ENCODE measurements around the gene RRN3.
"Not testable (repeated sequence)": the region's sequence is repeated elsewhere in the genome, so short reads cannot be mapped to it uniquely, and the experiment has no call there.

Gene RRN3

DNA sequence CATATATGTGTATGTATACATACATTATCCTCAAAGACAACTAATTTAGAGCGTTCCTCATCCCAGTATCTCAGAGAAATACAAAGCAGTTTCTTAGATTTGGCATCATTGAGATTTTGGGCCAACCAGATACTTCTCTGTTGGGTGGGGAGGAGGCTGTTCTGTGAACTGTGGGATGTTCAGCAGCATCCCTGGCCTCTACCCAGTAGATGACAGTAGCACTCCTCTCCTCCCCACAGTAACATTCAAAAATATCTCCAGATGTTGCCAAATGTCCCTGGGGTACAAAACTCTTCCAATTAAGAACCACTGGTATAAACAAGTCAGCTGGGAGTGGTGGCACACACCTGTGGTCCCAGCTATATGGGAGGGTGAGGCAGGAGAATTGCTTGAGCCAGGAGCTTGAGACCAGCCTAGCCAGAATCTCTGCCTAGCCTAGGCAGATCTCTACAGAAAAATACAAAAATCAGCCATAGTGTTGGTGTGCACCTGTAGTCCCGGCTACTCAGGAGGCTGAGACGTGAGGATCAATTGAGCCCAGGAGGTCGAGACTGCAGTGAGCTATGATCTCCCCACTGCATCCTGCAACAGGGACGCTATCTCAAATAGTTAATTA, 6.4 kb upstream of the RRN3 start:
- not testable (repeated sequence) for DNase-seq (ENCODE audit: low read depth in 3 of 3)

DNA sequence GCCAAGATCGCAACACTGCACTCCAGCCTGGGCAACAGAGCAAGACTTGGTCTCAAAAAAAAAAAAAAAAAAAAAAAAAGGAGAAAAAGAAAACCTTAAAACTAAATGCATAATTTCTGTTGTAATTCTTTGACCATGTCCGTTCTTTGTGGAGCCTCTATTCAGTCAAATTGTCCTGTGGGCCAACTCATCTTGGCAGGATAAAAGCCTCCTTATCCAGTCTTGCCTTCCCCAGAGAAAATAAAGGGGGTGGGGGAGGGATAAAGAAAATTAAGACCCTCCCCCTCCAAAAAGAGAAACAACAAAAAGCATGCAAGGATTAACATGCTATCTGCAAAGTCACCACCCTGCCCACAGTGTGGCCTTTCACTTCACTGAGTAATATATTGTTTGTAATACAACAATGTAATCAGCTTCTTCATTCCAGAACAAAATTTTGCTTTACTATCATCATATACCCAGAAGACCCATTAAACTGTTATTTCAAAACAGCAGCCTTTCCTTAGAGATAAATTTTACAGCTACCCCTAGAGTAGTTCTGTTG, 5.4 kb upstream of the RRN3 start:
- DNase-seq (ENCODE audit: low read depth in 3 of 3) = not testable (repeated sequence)

DNA sequence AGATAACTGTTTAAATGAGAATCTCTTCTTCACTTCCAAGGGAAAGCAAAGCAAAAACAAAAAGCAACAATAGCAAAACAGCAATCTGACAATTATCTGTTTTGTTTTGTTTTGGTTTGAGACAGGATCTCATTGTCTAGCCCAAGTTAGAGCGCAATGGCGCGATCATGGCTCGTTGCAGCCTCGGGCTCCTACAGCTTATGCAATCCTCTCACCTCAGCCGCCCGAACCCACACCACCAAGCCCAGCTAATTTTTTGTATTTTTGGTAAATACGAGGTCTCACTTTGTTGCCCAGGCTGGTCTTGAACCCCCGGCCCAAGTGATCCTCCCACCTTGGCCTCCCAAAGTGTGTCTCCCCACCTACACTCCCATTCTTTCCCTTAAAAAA, 2.5 kb upstream of the RRN3 start:
- DNase-seq (ENCODE audit: low read depth in 3 of 3) = not testable (repeated sequence)

DNA sequence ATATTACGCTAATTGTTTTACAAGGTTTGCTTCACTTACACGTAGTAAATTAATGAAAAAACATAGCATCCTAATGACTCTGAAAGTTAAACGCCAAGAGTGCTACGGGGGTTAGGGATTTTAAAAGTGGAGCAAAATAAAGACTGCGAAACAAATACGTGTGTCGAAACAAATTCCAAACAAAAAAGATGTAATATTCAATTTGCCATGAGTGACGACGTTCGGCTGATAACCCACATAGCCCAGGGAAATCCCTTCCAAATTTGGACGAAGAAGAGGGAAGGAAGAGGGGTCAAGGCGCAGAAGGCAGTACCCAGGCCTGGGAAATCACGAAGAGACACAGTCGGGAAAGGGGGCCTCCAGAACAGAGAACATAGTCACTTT, 509 bp downstream of the RRN3 start:
- not testable (repeated sequence) for DNase-seq (ENCODE audit: low read depth in 3 of 3)

DNA sequence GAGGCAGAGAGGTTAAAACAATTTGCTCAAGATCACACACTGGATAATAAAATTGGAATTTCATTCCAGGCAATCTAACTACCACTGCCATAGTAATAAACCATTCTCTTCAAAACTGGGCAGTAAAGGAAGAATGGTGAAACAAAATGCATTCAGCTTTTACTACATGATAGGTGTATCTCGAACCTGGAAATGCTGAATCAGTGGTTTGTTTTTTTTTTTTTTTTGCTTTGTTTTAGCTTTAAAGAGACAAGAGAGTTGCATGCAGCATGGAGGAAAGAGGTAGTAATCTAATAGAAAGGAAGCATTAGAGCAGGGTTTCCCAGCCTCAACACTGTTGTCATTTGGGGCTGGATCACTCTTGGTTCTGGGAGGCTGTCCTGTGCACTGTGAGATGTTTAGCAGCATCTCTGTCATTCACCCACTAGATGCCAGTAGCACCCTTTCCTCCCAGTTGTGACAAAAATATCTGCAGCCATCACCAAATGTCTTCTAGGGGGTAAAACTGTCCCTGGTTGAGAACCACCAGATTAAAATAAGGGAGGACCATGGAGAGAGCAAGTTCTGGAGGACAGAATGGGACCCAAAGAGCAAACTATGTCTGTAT, 3.3 kb downstream of the RRN3 start:
- not testable (repeated sequence) for DNase-seq (ENCODE audit: low read depth in 3 of 3)

DNA sequence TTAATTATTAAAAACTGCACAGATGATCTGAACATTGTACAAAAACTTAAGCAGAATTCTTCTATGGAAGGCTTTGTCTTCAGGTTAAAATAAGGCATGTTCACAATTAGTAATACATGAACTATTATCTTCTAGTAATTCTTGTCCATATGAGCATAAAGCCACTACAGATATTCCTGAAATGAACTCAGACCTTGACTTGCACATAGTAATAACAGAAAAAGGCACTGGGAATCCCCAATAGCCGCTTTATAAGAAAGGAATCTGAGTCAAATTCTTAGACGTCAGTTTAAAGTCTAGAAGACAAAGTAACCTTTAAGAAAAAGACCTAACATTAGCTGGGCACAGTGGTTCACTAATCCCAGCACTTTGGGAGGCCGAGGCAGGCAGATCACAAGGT, 11.3 kb downstream of the RRN3 start:
- DNase-seq (ENCODE audit: low read depth in 3 of 3) = not testable (repeated sequence)

DNA sequence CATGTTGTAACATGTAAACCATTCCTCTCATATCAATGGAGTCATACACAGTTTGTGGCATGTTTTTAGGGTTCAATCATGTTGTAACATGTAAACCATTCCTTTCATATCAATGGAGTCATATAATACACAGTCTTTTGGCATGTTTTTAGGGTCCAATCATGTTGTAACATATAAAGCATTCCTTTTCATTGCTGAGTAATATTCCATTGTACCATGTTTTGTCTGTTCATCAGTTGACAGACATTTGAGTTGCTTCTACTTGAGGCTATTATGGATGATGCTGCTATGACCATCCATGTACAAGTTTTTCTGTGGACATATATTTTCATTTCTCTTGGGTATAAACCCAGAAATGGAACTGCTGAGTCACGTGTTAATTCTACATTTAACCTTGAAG, 13.2 kb downstream of the RRN3 start:
- not testable (repeated sequence) for DNase-seq (ENCODE audit: low read depth in 3 of 3)

DNA sequence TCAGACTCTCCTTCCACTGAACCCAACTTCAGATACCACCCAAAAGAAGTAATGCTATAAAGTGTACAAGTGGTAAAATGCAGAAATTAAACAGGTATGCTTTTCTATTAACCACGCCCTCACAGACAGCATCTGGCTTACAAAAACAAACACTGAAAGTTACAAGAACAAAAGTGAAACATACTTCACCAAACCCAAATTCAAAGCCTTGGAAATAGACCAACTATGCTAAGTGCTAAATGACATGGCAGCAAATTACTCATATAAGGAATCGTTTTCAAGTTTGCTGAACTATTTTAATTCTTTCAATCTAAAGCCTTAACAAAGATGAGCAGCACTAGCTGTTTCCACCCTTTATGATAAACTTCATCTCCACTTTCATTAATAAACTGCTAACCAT, 17.9 kb downstream of the RRN3 start:
- DNase-seq (ENCODE audit: low read depth in 3 of 3) = not testable (repeated sequence)

DNA sequence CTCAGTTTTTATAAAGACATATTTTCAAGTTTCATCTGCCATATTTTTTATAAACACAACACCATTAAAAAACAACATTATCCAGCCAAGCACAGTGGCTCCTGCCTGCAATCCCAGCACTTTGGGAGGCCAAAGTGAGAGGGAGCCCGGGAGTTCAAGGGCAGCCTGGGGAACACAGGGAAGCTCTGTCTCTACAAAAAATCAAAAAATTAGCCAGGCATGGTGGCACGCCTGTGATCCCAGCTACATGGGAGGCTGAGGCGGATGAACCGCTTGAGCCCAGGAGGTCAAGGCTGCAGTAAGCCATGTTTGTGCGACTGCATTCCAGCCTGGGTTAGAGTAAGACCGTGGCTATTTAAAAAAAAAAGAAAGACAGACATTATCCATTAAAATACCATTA, 21.0 kb downstream of the RRN3 start:
- DNase-seq (ENCODE audit: low read depth in 3 of 3) = no peak

DNA sequence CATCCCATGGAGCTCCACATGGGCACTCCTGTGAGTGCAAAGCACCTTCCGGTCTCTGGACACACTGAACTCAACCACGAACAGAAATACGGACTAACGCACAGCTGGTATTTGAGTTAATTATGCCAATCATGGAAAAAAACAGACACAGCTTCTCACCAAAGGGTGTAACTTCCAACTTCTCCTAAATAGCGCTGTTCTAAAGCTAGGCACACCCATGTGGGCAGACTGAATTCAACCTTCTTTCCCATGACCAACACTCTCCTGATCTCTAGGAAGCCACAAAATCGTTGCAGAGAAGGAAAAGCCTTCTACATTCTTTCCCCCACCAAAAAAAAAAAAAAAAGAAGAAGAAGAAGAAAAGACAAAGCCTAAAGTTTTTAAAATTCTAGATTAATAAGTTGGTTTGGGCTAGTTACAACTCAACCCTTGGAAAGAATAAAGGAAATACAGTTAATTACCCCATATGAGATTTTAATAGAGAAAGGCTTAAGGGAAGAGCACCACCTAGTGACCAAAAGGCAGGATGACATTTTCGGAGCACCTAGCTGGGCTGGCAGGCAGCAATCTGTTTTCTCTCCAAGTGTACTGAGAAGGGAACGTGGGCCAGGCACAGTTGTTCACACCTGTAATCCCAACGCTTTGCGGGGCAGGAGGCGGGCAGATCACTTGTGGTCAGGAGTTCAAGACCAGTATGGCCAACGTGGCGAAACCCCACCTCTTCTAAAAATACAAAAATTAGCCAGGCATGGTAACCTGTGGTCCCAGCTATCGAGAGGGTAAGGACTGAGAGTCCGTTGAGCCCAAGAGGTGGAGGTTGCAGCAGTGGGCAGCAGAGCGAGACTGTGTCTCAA, 21.9 kb downstream of the RRN3 start:
- not testable (repeated sequence) for DNase-seq (ENCODE audit: low read depth in 3 of 3)

DNA sequence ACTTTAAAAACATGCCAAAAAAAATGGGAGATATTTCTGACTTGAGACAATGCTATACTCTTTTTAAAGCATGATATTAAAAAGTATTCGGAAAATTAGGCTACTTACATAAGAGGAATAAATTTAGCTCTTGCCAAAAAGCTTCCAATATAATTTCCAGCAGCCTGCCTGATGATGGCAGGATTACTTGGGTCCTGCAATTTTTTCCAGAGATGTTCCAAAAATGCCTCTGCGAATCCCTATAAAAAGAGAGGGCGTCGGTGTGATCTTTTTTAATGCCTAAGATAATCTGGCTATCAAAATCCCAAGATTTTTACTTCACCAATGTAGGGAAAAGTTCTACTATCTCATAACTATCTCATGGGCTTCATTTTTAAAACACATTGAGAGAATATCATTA, 23.1 kb downstream of the RRN3 start:
- DNase-seq (ENCODE audit: low read depth in 3 of 3) = not testable (repeated sequence)

DNA sequence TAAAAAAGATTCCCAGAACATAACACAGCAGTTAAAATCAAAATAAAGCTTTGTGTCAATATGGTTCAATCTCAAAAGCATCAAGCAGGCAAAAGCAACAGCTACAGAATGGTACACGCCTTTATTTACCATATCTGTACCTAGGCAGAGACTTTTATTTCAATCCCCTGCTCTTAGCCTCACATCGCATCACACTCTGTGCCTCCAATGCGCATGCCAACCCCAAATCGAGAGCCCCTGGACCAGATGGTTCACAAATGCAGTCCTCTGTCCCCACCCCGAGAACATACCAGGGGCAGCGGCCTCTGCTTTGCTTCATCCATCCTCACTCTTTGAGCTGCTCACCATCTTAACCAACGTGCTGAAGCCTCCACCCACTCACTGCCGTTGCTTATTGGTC, 27.4 kb downstream of the RRN3 start:
- not testable (repeated sequence) for DNase-seq (ENCODE audit: low read depth in 3 of 3)

DNA sequence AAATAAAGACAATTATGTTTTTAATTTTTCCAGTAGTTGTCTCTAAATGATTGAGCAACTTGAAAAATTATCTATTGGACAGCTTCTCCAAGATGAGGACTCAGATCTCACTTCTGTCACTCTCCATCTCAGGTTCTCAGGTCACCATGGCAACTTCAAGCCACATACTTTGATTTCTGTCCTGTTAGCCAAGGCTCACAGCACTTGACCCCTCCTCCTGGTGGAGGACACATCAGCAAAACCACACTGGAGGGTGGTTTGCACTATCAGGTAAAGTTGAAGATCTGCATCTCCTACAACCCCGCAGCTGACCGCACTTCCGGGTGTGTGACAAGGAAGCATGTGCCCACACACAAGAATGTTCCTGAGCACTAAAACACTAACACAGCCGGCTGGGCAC, 28.1 kb downstream of the RRN3 start:
- DNase-seq (ENCODE audit: low read depth in 3 of 3) = not testable (repeated sequence)

DNA sequence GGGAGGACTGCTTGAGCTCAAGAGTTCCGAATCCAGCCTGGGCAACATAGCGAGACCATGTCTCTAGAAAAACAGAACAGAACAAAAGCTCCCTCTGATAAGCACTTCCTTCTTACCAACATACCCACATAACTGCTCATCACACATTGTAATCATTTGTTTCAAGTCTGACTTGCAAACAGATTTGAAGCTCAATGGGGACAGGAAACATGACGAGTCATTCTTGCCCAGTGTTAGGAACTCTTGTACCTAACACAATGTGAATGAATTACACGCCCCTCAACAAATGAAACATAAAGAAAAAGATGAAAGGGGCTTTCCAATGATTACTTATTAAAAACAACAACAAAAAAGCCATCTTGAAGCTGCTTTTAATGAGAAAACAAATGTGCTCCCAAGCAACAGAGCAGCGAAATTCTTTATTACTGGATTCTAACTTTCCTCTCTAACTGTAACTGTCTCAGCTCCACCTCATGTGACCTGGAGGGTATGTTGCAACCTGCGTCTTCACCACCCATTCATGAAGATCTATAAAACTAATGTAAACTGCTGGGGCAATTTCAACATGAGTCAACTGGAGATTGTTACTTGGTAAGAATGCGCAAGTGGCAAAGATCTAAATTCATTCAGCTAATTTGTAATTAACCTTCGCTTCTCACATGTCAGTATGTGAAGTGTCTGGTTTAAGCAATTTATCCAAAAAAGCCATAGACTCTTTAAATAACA, 31.8 kb downstream of the RRN3 start:
- DNase-seq (ENCODE audit: low read depth in 3 of 3) = not testable (repeated sequence)

DNA sequence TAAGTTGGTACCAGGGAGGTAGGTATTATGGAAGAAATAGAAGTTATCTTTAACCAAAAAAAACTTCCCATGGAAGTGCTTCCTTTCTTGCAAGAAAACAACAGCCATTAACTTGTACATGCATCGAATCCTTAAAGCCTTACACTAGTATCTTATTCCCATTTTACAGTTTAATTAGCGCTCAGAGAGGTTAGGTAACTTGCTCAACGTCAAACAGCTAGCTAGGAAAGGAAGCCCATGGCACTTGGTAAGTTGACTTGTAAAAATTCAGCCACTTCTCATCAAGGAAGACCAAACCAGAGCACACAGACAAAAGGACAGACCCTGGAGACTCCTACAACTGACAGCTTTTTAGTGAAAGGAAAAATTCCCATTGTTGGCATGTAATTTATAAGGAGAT, 34.7 kb downstream of the RRN3 start:
- no peak for DNase-seq (ENCODE audit: low read depth in 3 of 3)

DNA sequence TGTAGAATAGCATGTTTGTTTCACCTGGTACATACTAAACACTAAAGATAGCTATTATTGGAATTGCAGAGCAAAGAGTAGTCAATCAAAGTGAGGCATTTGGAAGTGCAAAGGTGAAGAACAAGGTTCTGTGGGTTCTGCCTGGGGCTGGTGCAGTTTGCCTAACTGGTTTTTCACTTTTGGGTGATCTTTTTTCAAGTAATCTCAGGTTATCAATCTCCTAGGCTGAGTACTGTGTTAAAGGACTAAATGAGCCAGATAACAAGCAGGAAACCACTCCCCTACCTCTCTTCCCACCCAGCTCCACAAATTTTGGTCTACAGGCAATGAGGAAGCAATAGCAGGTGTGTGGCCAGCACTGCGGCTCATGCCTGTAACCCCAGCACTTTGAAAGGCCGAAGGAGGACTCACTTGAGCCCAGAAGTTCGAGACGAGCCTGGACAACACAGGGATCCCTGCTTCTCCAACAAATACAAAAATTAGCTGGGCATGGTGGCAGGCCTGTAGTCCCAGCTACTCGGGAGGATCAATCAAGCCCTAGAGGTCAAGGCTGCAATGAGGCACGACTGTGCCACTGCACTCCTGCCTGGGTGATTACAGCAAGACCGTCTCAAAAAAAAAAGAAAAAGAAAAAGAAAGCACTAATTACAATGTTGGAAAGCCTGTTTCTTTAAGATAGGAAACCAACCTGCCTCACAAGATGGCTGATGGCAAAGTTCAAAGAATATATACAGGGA, 36.2 kb downstream of the RRN3 start:
- DNase-seq (ENCODE audit: low read depth in 3 of 3) = no peak

DNA sequence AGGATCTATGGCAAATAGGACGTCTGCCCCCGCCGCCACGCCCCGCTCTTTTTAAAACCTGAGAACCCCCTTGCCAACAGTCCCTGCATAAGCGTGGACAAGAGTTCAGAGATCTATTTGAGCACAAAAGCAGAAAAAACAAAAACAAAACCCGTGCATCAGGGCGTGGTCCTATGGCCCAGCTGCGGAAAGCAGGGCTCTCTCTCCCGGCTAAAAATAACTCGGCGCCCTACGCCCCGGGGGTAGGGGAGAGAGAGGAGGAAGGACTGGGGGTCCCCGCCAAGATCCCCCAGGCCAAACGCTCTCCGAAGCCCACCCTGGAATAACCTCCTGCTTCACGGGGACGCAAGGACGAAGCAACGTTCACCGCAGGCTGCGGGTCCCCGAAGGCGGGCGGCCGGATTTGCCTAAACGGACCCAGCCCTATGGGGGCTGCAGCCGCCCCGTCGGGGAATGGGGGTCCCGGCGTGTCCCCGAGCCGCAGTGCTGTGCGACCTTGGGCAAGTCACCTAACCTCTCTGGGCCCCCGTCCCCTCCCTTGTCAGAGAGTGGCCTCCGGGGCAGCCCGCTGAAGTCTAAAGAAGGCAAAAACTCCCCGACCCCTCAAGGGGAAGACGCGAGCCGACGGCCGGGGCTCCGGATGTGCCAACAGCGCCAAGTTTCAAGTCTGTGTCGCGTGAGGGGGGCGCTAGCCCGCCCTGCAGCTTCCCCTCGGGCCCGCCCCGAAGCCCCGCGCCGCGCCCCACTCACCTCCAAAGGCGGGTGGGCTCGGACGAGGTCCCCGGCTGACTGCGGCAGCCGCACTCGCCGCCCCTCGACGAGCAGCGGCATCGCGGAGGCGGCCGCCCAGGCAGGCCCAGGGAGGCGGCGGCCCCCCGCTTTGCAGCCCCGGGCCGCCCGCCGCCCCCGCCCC, 38.7 kb downstream of the RRN3 start:
- DNase-seq (ENCODE audit: low read depth in 3 of 3) = peak in 2 of 3 donors; percentile 6 to 27

DNA sequence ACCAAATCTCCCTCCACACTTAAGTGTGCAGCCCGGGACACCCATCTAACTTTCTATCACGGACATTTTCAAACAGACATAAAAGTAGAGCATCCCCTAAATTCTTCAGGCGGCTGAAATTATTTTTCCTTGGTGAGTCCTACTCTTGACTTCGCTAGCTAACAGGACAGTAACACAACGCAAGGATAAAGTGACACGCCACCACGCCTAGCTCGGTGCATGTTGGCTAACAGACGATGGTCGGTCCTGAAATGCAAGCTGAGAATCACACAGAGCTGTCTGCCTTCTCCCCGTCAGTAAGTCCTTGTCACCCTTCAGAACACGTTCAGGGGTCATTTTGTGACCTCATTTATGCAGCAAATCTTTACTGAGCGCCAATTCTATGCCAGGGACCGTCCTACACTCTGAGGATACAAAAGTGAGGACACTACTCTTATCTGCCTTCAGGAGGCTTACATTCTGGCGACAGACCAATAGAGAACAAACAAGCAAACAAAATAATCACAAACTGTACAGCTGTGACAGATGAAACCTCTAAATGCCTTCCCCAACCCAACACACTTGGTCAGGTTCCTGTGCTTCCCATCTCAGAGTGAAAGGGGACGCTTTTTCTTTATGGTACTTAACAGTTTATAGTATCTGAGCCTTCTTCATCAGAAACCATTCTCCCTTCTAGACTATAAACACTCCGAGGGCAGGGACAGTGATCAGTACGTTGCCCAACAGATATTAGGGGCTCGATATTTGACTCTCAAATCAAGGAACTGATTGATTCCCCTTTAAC, 39.5 kb downstream of the RRN3 start:
- DNase-seq (ENCODE audit: low read depth in 3 of 3) = no peak

DNA sequence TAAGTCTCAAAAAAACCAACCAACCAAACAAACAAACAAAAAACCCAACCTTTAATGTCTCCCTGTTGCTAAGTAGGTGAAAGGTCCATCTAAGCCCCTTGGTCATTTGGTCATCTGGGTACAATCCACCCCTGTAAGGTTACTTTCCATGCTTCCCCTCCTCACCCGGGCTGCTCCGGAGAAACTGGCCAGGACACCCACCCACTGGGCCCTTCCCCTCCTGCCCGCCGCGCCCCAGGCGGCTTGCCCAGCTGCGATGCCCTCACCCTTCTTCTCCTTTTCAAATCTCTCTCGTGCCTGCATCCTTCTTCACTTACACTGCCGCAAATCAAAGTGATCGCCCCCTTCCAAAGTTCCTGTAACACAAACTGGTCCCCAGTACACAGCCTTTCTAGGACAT, 40.2 kb downstream of the RRN3 start:
- no peak for DNase-seq (ENCODE audit: low read depth in 3 of 3)

Data from stimulated activated CD4-positive, alpha-beta T cell treated with anti-CD3 and anti-CD28 coated beads, TNF-alpha, amount 100 ng/mL, for 48 hours (primary cell).